MCF 10A (cell line): Measurements from ENCODE around the gene PIP4K2A. TPM values are rescaled to one million over a fixed set of nuclear protein-coding genes. Genes with fewer than 3 reads are reported as not detected.

Experiments used
- BruUV-seq: library from RNA; stranded (reverse); fragments of 400-500 nt; replicated peaks from 2 replicates; lab custom pipeline; 2021; lab: Mats Ljungman, UMichigan
- CTCF ChIA-PET: fragments of 300-600 bp; sonication (Branson Sonifier 250); formaldehyde crosslinking; extraction: SDS; loops from one replicate; lab custom pipeline; 2021; ENCODE audit warnings: antibody characterized with exemption, inconsistent platforms; lab: Yijun Ruan, JAX
- POLR2A ChIA-PET: fragments of 300-600, 350-650 bp; sonication (Branson Sonifier 250); formaldehyde crosslinking; extraction: SDS; loops from one replicate; lab custom pipeline; 2020; ENCODE audit warnings: antibody characterized with exemption, inconsistent platforms; lab: Yijun Ruan, JAX
- DNase-seq: peaks from one replicate; pipeline ENCODE4 v3.0.0-alpha.2; 2018; ENCODE audit not compliant: unreplicated experiment
- H3K27ac Mint-ChIP-seq: one replicate; pipeline ENCODE4 v1.8.0; 2022; ENCODE audit warnings: mild to moderate bottlenecking, low read depth, mixed read lengths; ENCODE audit not compliant: unreplicated experiment
- H3K27me3 Mint-ChIP-seq: one replicate; pipeline ENCODE4 v1.8.0; 2022; ENCODE audit warnings: mixed read lengths; ENCODE audit not compliant: insufficient read depth, unreplicated experiment
- H3K36me3 Mint-ChIP-seq: one replicate; pipeline ENCODE4 v1.8.0; 2022; ENCODE audit warnings: mild to moderate bottlenecking, moderate library complexity, mixed read lengths; ENCODE audit not compliant: insufficient read depth, unreplicated experiment
- H3K4me1 Mint-ChIP-seq: one replicate; pipeline ENCODE4 v1.8.0; 2022; ENCODE audit warnings: mixed read lengths; ENCODE audit not compliant: insufficient read depth, unreplicated experiment
- H3K4me3 Mint-ChIP-seq: one replicate; pipeline ENCODE4 v1.8.0; 2022; ENCODE audit warnings: mild to moderate bottlenecking, moderate library complexity, mixed read lengths; ENCODE audit not compliant: unreplicated experiment
- H3K9me3 Mint-ChIP-seq: one replicate; pipeline ENCODE4 v1.8.0; 2022; ENCODE audit warnings: mixed read lengths; ENCODE audit not compliant: unreplicated experiment
- CTCF ChIP-seq: fragments of 200-600 bp; IDR thresholded peaks from one replicate; pipeline ENCODE4 v1.8.0; 2022; ENCODE audit warnings: antibody characterized with exemption, mild to moderate bottlenecking; ENCODE audit not compliant: unreplicated experiment
- intact Hi-C: fragments of 100-400 bp; cut with micrococcal nuclease; formaldehyde crosslinking; loops from 2 replicates; pipeline ENCODE4 v1.14.1; 2022
- total RNA-seq: library from RNA; stranded (reverse); gene quantifications from 2 replicates; pipeline ENCODE4 v1.2.3, GENCODE V29; 2022

The PIP4K2A gene
- total RNA-seq, 1 experiment from 2014 or later = 24.2 TPM

GRCh38 chr10:22657566-22658225 is 56.7 kb downstream of the PIP4K2A start:
- H3K9me3 Mint-ChIP-seq = no peaks in the 10 kb centered on the region
- POLR2A ChIA-PET = interaction anchor here (0.7 to 2.0 kb wide), 3 partner anchors 10 to 430 kb away, joined by 3 to 6 read pairs (median 3); no protein-coding TSS in a partner anchor
- peaks cover 11% of the 10 kb centered on the region for H3K36me3 Mint-ChIP-seq
- BruUV-seq = no TSS peak
- no peak overlapping the region for H3K4me3 Mint-ChIP-seq
- CTCF ChIA-PET = no interaction called here
- peaks cover 6% of the 10 kb centered on the region for H3K4me1 Mint-ChIP-seq
- no peak for DNase-seq
- TF ChIP-seq CTCF = no peak
- H3K27me3 Mint-ChIP-seq = no peaks in the 10 kb centered on the region
- intact Hi-C loops = no loop called here
- H3K27ac Mint-ChIP-seq = no peak overlapping the region

- ChIA-PET POLR2A (interaction anchor here (0.7 to 2.0 kb wide), 4 partner anchors 10 to 430 kb away, joined by 3 to 6 read pairs (median 4); no protein-coding TSS in a partner anchor), CTCF (interaction anchor here (0.6 to 1.3 kb wide), 2 partner anchors 59 to 227 kb away, joined by 3 read pairs; no protein-coding TSS in a partner anchor)
- DNase-seq = no peak
- peaks cover 6% of the 10 kb centered on the region for H3K4me1 Mint-ChIP-seq
- H3K4me3 Mint-ChIP-seq = no peak overlapping the region
- H3K9me3 Mint-ChIP-seq = no peaks in the 10 kb centered on the region
- no peak overlapping the region for H3K27ac Mint-ChIP-seq
- intact Hi-C loops = no loop called here
- no peaks in the 10 kb centered on the region for H3K27me3 Mint-ChIP-seq
- no TSS peak for BruUV-seq
- peaks cover 11% of the 10 kb centered on the region for H3K36me3 Mint-ChIP-seq
- TF ChIP-seq CTCF = no peak
These were observed 57.4 kb downstream of the PIP4K2A start for GRCh38 chr10:22657024-22657423.

GRCh38 chr10:22656036-22656435 is 58.3 kb downstream of the PIP4K2A start:
- POLR2A ChIA-PET = interaction anchor here (0.6 to 1.4 kb wide), 4 partner anchors 24 to 171 kb away, joined by 3 to 4 read pairs (median 4); no protein-coding TSS in a partner anchor
- H3K36me3 Mint-ChIP-seq = peaks cover 11% of the 10 kb centered on the region
- intact Hi-C loops = no loop called here
- no peak for DNase-seq
- no peaks in the 10 kb centered on the region for H3K9me3 Mint-ChIP-seq
- H3K27ac Mint-ChIP-seq = peak overlapping the region; percentile 47
- TF ChIP-seq CTCF = no peak
- CTCF ChIA-PET = interaction anchor here (1.3 kb wide), 1 partner anchor 60 kb away, joined by 3 read pairs; no protein-coding TSS in a partner anchor
- no peak overlapping the region for H3K4me3 Mint-ChIP-seq
- no TSS peak for BruUV-seq
- no peaks in the 10 kb centered on the region for H3K27me3 Mint-ChIP-seq
- peaks cover 6% of the 10 kb centered on the region for H3K4me1 Mint-ChIP-seq

- peak; percentile 85 for DNase-seq
- no TSS peak for BruUV-seq
- CTCF ChIA-PET = interaction anchor here (0.8 to 1.3 kb wide), 3 partner anchors 60 to 656 kb away, joined by 3 to 4 read pairs (median 3); no protein-coding TSS in a partner anchor
- no peak for TF ChIP-seq CTCF
- H3K9me3 Mint-ChIP-seq = no peaks in the 10 kb centered on the region
- POLR2A ChIA-PET = interaction anchor here (0.6 to 1.4 kb wide), 7 partner anchors 24 to 171 kb away, joined by 3 to 4 read pairs (median 3); no protein-coding TSS in a partner anchor
- H3K27ac Mint-ChIP-seq = peak overlapping the region; percentile 47
- no peak overlapping the region for H3K4me3 Mint-ChIP-seq
- H3K27me3 Mint-ChIP-seq = no peaks in the 10 kb centered on the region
- H3K36me3 Mint-ChIP-seq = peaks cover 11% of the 10 kb centered on the region
- peaks cover 6% of the 10 kb centered on the region for H3K4me1 Mint-ChIP-seq
- intact Hi-C loops = no loop called here
These were observed 58.9 kb downstream of the PIP4K2A start for GRCh38 chr10:22655312-22655981.
